Left forelimb (tissue), 1 donor: ENCODE data around the gene WDFY2.
"Not testable (repeated sequence)": the region's sequence is repeated elsewhere in the genome, so short reads cannot be mapped to it uniquely, and the experiment has no call there.

ENCODE experiments used
- DNase-seq: peaks from one replicate; pipeline ENCODE4 v3.0.0-alpha.2; 2018; ENCODE audit warnings: low spot score

The WDFY2 gene, protein sequence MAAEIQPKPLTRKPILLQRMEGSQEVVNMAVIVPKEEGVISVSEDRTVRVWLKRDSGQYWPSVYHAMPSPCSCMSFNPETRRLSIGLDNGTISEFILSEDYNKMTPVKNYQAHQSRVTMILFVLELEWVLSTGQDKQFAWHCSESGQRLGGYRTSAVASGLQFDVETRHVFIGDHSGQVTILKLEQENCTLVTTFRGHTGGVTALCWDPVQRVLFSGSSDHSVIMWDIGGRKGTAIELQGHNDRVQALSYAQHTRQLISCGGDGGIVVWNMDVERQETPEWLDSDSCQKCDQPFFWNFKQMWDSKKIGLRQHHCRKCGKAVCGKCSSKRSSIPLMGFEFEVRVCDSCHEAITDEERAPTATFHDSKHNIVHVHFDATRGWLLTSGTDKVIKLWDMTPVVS

DNA sequence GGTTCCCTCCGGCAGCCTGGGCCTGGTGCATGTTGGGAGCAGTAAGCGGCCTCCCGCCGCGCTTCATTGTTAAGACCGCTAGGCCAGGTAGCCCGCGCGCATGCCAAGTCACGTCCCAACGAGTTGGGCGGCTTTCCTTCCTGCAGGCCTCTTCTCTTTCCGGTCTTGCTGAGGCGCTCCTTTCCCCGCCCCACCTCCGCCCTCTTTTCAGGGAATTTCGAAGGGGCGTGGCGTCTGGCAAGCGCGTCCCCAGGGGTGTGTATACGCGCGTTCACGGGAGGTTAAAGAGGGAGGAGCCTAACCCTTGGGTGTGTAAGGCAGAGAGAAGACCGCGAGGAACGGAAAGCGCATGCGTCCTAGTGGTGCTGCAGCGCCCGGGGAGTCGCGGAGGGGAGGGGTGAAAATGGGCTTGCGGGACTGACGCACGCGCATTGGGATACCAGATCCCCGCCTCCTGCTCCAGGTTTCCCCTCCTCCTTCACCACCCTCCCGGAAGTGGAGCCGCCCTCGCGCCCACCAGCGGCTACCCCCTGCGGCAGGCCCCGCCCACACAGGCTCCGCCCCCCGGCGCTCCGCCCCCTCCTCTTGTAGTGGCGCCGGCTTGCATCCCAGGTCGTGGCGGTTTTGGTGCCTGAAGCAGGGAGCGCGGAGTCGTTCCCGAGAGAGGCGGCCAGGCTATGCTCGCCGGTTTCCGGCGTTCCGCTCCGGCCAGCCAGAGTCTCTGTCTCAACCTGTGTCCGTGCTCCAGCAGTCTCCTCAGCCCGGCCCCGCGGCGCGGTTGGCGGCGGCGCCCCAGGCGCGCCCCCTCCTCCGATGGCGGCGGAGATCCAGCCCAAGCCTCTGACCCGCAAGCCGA lies at the start of gene WDFY2:
TSS of gene WDFY2 (plus strand) at position 588 of the 856 bp plus-strand sequence. CDS start at position 814, 226 bp downstream.
- DNase-seq: peak; percentile 99

DNA sequence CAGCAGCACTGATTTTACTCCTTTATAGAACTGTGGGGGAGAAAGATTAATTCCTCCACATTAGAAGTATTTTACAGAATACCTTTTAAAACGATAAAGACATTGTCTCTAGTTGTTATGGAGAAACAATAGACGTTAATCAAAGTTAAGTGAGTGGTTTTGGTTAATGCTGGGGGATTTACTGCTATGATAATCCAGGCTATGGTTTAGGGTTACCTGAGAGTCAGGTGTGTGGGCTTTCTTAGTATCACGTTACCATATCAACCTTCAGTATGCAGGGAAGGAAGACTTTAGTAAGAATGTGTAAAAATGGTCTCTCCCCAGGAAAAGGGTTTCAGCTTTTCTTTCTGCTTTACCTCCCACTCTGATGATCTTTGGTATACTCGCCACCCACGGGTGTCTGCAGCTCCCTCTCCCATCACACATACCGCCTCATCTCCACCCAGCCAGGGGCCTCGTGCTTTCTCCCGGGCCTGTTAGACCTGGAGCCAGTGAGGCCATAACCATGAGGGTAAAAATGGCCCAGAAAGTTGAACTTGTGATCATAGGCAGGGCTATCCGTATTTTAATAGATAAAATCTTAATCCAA lies 45.6 kb upstream of the WDFY2 start:
- DNase-seq: no peak

DNA sequence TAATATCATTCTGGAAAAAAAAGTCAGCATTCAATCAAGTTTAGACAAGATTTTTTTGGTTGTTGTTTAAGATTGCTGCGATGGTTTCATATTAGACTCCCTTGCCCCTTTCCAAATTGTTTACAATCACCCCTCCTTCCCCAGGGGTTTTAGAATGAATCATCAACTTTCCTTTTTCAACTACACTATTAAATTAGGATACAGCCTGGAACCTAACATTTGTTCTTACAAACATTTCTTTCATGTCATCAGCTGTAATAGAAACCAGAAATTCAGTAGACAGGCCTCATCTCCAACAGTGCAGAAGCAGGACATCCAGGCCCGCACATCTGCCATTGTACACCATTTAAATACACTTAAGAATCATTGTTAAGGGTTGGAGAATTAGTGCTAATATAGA lies 44.4 kb upstream of the WDFY2 start:
- no peak for DNase-seq

DNA sequence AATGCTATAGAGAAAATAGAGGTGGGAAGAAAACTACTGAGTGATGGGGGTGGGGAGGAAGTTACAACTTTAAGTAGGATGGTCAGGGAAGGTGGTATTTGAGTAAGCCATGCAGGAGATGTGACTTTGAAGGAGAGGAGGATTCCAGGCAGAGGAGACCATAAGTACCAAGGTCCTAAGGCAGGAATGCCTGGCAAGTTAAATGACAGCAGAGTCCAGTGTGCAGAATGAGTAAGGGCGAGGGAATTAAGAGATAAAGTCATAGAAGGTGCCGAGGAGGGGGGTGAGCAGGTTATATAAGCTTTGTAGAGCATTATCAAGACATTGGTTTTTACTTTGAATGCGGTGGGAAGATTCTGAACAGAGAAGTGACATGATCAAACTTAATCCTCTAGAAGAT lies 43.2 kb upstream of the WDFY2 start:
- no peak for DNase-seq

DNA sequence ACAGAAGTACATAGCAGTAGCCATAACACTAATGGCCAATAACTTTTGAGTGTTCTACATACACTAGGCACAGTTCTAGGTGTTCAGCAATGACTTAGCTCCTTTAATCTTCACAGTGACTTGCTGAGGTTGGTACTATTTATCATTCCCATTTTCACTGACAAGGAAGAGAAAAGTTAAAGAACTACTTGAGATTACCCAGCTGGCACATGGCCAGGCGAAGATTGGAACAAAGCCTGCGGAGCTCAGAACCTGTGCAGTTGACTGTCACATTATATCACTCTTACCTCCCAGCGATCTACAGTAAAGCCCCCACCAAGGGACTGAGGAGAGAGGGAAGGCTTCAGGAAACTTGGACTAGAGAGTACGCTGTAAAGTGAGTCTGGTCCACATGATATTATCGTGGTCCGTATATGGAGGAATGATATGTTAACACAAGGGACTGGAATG lies 42.4 kb upstream of the WDFY2 start:
- no peak for DNase-seq

DNA sequence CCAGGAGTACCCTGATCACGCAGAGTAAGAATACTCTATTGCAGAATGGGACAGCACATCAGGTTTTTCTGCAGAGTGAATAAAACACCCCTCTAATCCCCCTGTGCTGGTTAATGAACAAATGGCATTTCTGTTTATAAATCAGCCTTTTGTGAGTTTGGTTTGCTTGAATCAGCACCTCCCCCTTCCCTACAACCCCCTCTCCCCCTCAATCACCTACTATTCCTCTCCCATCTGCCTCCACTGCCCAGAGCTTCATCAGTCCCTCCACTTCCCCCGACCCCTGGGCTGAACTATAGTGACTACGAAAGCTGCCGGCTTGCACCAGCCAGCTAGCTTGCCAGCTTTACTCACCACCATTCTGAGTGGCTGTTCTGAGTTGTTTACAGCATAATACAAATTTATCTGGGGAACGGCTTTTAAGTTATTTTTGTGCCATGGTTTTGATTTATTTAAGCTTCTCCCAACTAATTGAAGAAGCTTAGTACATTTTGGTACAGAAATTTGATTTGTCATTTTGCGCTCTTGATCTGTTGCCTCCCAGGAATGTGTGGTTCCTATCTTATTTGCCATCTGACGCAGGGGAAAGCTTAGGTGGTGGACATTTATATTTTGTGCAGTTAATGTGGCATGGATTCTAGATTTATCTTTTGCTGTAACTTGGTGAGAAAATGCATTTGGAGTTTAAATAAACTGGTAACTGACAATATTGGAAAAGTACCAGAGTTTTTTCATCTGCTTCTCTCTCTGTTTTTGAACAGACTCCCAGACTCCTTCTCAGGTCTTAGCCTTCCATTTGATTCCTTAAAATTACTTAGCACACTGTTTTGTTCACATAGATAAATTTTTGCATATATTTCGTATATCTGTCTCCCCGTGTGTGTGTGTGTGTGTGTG lies 41.7 kb upstream of the WDFY2 start:
- no peak for DNase-seq

DNA sequence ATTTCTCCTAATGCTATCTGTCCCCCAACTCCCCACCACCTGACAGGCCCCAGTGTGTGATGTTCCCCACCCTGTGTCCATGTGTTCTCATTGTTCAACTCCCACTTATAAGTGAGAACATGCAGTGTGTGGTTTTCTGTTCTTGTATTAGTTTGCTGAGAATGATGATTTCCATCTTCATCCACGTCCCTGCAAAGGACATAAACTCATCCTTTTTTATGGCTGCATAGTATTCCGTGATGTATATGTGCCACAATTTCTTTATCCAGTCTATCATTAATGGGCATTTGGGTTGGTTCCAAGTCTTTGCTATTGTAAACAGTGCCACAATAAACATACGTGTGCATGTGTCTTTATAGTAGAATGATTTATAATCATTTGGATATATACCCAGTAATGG lies 38.8 kb upstream of the WDFY2 start:
- not testable (repeated sequence) for DNase-seq

DNA sequence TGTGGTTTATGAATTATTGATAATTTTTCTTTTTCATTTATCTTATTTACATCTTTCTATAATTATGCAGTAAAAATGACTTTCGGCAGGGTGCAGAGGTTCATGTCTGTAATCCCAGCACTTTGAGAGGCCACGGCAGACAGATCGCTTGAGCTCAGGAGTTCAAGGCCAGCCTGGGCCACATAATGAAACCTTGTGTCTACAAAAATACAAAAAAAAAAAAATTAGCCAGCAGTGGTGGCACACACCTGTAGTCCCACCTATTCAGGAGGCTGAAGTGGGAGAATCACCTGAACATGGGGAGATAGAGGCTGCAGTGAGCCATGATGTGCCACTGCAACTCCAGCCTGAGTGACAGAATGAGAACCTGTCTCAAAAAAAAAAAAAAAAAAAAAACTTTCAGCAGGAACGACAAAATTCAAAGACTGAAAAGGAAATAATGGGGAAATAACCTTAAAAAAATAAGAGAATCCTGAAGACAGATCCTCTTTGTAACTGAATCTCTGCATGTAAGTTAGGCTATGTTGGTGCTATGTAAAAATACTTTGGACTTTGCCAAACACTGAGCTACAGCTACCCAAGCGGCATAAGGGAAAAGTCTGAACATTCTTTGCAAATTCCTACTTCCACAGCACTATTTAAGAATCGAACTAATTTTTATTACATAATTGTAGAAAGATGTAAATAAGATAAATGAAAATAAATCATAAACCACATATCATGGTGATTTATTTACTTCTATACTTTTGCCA lies 36.7 kb upstream of the WDFY2 start:
- DNase-seq: no peak

DNA sequence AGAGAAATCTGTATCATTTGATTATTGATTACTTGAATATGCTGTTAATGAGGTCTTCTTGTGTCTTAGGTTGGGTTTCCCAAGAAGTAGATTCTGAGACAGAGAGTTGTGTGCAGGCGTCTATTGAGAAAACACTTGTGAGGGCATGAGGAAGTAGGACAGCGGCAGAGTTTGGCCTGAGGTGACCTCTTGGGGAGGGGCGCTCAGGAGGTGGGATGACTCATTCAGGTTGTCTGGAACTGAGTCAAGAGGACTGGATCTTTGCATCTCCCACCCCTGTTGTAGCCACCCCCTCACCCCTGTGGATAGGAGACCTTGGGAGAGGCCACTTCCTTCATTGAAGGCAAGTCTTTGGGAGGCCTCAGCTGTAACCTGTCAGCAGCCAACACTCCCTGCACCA lies 35.2 kb upstream of the WDFY2 start:
- no peak for DNase-seq

DNA sequence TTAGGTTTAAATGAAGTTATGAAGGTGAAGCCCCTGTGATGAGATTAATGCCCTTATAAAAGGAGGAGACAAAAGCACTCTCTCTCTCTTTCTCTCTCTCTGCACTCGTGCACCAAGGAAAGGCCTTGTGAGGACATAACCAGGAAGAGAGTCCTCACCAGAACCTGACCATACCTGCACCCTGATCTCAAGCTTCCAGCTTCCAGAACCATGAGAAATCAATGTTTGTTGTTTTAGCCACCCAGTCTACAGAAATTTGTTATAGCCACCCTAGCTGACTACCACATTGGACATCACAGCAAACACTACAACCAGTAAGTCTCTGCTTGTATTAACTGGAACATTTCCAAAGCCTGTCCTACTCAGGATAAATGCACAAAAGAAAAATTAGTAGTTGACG lies 34.7 kb upstream of the WDFY2 start:
- DNase-seq: no peak

DNA sequence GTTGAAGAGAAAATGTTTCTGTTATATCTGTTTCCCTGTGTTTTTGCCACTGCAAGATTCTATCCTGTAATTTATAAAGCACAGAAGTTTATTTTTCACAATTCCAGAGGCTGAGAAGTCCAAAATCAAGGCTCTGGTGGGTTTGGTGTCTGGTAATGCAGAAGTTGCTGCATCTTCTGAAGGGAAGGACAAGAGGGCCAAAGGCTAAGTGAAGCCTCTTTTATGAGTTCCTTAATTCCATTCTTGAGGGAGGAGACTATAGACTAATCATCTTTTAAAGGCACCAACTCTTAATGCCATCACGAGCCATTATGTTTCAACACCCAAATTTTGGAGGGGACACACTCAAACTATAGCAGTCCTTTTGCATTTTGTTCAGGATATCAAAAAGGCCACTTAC lies 34.1 kb upstream of the WDFY2 start:
- DNase-seq: no peak

DNA sequence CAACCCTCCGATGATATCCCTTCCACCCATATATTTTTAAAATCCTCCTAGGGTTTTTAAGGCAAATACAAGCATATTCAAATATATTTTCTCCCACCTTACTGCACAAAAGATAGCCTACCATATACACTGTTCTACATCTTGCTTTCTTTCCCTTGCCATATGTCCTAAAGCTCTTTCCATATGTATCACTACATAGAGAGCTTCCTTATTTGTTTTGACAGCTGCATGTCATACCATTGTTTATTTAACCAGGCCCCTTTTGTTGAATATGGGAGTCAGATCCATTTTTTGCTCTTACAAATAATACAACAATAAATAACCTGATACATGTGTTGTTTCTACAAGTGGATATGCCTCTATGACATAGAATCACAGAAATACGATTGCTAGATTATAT lies 32.8 kb upstream of the WDFY2 start:
- no peak for DNase-seq

DNA sequence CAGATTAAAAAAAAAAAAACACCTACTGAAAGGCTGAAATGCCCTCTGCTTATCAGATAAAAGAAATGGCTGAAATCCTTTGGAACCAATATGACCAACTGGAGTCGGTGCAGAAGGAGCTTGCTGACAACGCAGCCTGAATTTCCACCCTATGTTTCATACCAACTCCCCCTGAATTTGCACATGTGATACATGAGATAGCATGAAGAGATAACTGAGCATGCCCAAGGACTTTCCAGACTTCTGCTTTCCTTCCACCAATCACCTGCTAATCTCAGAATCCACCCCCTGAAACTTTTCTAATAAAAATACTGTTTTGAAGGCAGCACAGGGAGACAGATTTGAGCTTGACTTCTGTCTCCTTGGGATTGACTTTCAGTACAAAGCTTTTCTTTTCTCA lies 32.2 kb upstream of the WDFY2 start:
- DNase-seq: no peak

DNA sequence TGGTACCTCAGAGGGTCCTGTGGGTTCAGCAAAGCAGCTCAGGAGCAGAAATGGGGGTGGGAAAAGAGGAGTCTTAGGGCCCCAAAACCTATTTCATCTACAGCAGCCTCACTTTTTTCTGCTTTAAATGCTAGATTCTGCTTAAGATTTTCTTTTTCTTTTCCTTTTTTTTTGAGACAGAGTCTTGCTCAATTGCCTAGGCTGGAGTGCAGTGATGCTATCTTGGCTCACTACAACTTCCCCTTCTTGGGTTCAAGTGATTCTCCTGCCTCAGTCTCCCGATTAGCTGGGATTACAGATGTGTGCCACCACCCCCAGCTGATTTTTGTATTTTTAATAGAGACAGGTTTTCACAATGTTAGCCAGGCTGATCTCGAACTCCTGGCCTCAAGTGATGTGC lies 30.7 kb upstream of the WDFY2 start:
- DNase-seq: no peak

DNA sequence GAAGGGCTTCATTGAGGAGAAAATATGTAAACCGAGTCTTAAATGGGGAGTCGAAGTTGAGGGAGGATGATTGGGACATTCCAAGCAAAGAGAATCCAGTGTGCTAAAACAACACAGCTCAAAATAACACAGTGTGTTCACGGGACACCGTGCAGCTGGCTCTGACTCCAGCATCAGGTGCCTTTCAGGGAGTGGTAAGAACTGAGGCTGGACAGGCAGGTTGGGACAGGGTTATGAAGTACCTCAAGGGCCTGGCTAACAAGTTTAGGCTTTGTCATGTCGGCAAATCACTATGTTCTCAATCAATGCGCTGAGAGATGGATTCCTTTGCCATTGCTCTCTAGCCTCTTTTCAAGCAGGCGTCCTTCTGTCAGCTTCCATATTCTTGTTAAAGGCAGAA lies 27.5 kb upstream of the WDFY2 start:
- no peak for DNase-seq

DNA sequence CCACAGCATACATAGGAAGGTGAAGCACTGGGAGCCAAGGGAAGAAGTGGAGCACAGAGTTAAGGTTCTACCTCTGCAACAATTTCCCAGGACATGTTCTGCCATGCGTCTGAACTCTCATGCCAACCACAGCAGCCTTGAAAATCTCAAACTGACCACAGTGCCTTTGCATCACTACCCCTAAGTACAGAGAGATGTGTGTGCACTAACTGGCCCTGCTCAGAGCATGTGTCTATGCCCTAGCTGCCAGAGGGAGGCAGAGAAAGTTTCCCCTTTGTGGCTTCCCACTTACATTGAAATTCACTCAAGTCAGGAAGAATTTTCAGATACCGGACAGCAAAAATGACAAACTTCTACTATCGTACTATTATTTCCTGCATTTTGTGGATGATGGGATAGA lies 26.8 kb upstream of the WDFY2 start:
- DNase-seq: no peak

DNA sequence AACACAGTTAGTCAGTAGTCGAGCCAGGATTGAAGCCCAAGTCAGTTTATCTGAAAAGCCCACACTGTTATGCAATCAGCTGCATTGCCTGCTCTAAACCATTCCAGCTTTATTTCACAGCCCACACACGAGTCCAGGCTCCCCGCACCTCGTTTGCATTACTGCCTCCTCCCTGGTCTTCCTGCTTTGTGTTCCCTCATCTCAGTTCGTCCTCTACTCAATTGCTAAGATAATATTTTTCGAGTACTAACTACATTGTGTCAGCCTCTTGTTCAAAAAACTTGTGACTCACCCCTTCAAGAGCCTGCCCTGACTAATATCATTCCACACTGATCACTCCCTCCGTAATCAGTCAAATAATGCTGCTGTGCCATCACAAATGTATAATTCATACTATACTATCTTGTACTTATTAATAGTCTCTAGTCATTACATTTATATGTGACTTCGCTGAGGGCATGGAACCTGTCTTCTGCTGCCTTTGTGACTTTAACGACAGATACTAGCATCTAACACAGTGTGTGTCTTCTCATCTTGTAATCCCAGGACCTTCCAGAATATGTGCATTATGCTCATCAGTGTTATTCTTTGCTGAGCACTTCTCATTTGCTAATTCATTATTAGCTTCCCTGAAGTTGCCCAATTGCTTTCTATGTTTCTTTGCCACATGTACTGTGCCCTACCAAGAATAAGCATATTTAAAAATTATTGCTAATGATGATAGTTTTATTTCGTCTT lies 26.2 kb upstream of the WDFY2 start:
- no peak for DNase-seq

DNA sequence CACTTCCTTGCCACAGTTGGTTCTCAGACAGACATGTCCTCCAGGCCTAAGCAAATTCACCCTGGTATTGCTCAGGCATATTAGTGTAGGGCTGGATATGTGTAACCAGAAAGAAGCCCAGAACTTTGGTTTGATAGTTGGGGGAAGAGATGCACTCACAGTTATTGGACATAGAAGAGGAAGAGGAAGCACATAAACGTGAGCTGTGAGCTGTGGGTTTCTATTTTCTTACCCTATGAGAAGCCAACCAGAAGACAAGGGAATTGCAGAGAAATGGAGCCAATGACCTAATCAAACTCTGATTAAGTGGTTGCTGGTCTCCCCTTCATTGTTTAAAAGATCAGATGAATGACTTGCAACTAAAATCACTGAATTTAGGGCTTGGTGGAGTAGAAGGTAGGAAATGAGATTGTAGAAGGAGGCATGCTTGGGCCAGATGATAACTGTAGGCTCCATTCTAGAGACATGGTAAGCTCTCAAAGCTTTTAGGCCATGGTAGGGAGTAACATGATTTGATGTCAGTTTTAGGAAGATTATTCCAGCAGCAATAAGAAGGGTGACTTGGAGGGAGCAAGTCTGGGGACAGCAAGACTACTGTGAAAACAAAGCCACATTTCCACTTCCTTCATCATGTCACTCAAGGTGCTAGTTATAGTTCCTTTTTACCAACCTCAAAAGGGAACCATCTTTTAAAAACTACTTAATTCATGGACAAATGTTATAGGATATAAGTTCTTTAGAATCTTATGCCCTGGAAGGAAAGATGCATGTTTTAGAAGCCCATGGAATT lies 24.1 kb upstream of the WDFY2 start:
- no peak for DNase-seq

DNA sequence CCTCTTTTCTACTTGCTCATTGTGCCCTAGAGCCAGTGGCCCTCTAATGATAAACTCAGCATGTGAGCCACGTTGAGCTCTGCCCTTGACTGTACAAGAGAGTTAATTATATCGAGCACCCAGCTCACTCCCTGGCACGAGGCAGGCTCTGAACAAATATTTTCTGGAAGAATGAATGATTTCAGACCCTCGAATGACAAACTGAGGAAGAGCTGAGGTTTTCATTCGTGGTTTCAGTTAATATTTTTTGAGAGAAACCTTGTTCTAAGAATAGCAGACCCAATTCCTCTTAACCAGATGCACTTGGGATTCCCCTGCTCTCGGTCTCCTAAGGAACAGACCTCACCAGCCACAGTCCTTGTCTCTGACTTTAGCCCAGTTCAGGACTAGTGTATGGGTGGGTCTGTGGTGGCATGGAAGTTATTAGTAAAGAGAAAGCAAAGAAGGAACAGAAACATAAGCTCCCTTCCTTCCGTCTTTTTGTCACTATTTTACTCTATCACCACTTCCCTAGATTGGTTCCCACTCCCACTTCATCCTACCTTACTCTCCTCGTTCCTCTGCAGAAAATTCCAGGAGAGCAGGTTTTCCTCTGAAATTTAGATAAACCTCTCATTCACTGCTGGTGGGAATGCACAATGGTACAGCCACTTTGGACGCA lies 22.1 kb upstream of the WDFY2 start:
- DNase-seq: no peak
